ENCODE results near the gene CXCL10. TPM values are rescaled to one million over a fixed set of nuclear protein-coding genes. Genes with fewer than 3 reads are reported as not detected.
"Not testable (repeated sequence)": the region's sequence is repeated elsewhere in the genome, so short reads cannot be mapped to it uniquely, and the experiment has no call there.

CXCL10 gene
- total and polyA plus RNA-seq, 7 donors, result 13.4 to 77.1 TPM; not detected in 5

DNA sequence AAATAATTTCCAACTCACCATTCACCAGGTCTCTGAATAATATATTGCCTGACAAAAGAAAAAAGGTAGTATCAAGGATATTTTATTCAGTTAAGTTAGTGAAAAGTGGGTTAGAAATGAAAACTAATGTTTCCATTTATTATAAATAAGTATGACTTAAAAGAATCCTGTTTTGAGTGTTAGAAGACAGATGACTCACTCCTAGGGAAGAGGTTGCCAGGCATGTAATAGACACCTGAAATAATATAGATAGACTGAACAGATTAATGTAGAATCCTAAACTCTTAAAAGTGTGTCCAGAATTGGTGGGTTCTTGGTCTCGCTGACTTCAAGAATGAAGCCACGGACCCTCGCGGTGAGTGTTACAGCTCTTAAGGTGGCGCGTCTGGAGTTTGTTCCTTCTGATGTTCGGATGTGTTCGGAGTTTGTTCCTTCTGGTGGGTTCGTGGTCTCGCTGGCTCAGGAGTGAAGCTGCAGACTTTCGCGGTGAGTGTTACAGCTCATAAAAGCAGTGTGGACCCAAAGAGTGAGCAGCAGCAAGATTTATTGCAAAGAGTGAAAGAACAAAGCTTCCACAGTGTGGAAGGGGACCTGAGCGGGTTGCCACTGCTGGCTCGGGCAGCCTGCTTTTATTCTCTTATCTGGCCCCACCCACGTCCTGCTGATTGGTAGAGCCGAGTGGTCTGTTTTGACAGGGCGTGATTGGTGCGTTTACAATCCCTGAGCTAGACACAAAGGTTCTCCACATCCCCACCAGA is 19.1 kb upstream of the CXCL10 start:
- intact Hi-C loops (cut with DNase I); H3K27ac ChIP-seq; H3K4me1 ChIP-seq; DNase-seq; H3K4me3 ChIP-seq; H3K9me3 ChIP-seq; H3K36me3 ChIP-seq; H3K27me3 ChIP-seq: not testable (repeated sequence)
- 83% methylated on average over 16 to 17 of the region's 18 CpGs for WGBS, 2 donors

DNA sequence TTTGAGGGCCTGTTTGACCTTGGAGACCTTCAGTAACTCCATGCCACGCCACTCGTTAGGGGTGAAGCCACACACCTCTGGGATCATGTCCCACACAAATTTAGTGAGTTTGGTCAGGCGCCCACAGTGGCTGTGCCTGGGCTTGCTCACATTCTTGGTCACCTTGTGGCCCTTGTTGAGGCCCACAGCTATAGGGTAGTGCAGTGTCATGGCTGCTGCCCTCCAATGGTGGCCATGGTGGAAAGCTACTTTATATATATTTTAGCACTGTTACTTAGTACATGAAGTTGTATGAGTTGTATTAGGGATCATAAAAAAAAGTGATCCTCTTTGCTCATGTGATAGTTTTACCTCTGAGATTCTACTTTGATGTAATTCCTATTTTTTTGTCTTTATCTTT is 13.6 kb upstream of the CXCL10 start:
- Histone ChIP-seq H3K36me3 (no peaks in the 10 kb centered on the region), H3K27ac (no peak overlapping the region), H3K9me3 (no peaks in the 10 kb centered on the region), H3K27me3 (no peaks in the 10 kb centered on the region), H3K4me1 (no peaks in the 10 kb centered on the region), H3K4me3 (no peak overlapping the region)
- intact Hi-C loops (cut with DNase I), result no loop called here
- DNase-seq, result no peak
- TF ChIP-seq POLR2AphosphoS5 (IDR thresholded peaks at IDR 0.05) (no peak), POLR2A (IDR thresholded peaks at IDR 0.05) (no peak), EP300 (IDR thresholded peaks at IDR 0.05) (no peak)
- TF ChIP-seq, protein P1, sequence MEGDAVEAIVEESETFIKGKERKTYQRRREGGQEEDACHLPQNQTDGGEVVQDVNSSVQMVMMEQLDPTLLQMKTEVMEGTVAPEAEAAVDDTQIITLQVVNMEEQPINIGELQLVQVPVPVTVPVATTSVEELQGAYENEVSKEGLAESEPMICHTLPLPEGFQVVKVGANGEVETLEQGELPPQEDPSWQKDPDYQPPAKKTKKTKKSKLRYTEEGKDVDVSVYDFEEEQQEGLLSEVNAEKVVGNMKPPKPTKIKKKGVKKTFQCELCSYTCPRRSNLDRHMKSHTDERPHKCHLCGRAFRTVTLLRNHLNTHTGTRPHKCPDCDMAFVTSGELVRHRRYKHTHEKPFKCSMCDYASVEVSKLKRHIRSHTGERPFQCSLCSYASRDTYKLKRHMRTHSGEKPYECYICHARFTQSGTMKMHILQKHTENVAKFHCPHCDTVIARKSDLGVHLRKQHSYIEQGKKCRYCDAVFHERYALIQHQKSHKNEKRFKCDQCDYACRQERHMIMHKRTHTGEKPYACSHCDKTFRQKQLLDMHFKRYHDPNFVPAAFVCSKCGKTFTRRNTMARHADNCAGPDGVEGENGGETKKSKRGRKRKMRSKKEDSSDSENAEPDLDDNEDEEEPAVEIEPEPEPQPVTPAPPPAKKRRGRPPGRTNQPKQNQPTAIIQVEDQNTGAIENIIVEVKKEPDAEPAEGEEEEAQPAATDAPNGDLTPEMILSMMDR (IDR thresholded peaks at IDR 0.05), result no peak
- 94 to 97% methylated on average over 3 of the region's 3 CpGs for whole genome bisulfite sequencing, 2 donors

DNA sequence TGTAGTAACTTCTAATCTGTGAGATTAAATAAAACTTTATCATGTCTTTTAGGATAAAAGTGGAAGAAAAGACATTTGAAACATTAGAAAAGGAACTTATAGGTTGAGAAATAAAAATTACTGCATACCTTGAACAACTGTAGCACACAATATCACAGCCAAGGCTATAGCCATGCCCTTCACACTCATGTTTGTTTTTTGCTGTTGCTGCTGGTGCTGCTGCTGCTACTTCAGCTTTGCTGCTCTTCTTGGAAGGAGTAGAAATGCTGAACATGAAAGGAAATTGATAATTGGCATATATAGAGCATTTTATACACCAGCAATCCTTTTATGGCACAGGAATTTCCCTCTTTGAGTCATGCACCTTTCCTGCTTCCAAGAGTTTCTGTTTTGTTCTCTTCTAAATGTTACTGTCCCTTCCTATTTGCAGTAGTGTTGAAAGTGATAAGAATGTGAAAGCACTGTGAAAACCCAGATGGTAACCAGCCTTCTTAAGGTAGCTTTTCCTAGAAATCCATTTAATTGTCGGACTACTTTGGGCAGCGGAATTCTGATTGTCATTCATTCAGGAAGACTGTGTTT is 12.6 kb upstream of the CXCL10 start, which contains the start of gene CXCL11:
CXCL11 (minus strand) TSS at position 272 of the 582 bp plus-strand sequence; CDS start at position 189, 83 bp downstream.
- no peaks in the 10 kb centered on the region for H3K36me3 ChIP-seq
- no peaks in the 10 kb centered on the region for H3K9me3 ChIP-seq
- intact Hi-C loops (cut with DNase I), result no loop called here
- H3K27ac ChIP-seq, result no peak within 1 kb of the TSS
- DNase-seq, result no peak
- no peak within 1 kb of the TSS for H3K4me3 ChIP-seq
- WGBS, 2 donors, result 44 to 68% methylated on average over 2 of the region's 2 CpGs
- H3K27me3 ChIP-seq, result no peaks in the 10 kb centered on the region
- no peaks in the 10 kb centered on the region for H3K4me1 ChIP-seq
- TF ChIP-seq EP300 (IDR thresholded peaks at IDR 0.05), result no peak
- TF ChIP-seq POLR2AphosphoS5 (IDR thresholded peaks at IDR 0.05), result no peak
- TF ChIP-seq, protein P1 (IDR thresholded peaks at IDR 0.05), result no peak
- TF ChIP-seq POLR2A (IDR thresholded peaks at IDR 0.05), result no peak

DNA sequence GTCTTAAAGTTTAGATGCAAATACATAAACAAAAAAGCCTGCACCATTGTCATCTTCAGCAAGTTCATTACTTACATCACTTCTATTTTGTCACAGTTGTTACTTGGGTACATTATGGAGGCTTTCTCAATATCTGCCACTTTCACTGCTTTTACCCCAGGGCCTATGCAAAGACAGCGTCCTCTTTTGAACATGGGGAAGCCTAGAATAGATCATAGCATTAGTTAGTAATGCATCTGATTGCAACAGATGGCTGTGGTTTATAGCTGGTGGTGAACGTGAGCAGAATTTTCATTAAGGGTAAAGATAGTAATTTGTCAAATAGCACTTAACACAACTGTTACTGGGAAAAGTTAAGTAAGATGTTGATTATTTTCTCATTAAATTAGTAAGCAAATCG is 11.8 kb upstream of the CXCL10 start:
- no peaks in the 10 kb centered on the region for H3K9me3 ChIP-seq
- no peaks in the 10 kb centered on the region for H3K36me3 ChIP-seq
- no peaks in the 10 kb centered on the region for H3K4me1 ChIP-seq
- no peaks in the 10 kb centered on the region for H3K27me3 ChIP-seq
- no peak overlapping the region for H3K4me3 ChIP-seq
- no peak for DNase-seq
- H3K27ac ChIP-seq, result no peak overlapping the region
- intact Hi-C loops (cut with DNase I), result no loop called here
- TF ChIP-seq, protein P1 (IDR thresholded peaks at IDR 0.05), result no peak
- TF ChIP-seq POLR2AphosphoS5 (IDR thresholded peaks at IDR 0.05) (no peak), POLR2A (IDR thresholded peaks at IDR 0.05) (no peak), EP300 (IDR thresholded peaks at IDR 0.05) (no peak)
- WGBS, 2 donors, result 60 to 78% methylated on average over 3 of the region's 3 CpGs

DNA sequence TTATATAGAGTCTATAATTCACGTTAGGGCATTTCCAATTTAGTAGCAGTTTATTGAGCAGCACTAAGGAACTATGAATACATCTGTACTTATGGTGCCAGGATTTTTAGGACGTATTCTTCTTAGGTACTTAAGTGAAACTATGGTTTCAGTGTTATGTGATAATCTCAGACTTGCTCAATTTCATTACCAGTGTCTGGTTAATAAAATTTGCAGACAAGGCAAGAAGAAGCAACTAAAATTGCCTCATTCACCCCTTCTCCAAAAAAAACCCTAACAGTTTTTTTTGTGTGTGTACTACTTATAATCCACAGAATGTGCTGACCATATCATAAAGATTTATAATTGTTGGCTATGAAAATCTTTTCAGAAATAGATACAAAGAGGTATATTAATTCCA is 6.0 kb upstream of the CXCL10 start:
- Histone ChIP-seq H3K4me3 (no peak overlapping the region), H3K27me3 (no peaks in the 10 kb centered on the region), H3K36me3 (no peaks in the 10 kb centered on the region), H3K27ac (no peak overlapping the region), H3K9me3 (no peaks in the 10 kb centered on the region), H3K4me1 (peaks cover 0 to 6% (median 0%) of the 10 kb centered on the region in 4 donors)
- WGBS, 2 donors, result 67 to 71% methylated on average over 2 of the region's 2 CpGs
- no peak for DNase-seq
- TF ChIP-seq POLR2AphosphoS5 (IDR thresholded peaks at IDR 0.05) (no peak), POLR2A (IDR thresholded peaks at IDR 0.05) (no peak), EP300 (IDR thresholded peaks at IDR 0.05) (no peak)
- intact Hi-C loops (cut with DNase I), result no loop called here

Data from sigmoid colon (tissue), 7 donors.